A549 (cell line): ENCODE data around the gene HJV. TPM values are rescaled to one million over a fixed set of nuclear protein-coding genes. Genes with fewer than 3 reads are reported as not detected.

Experiments used
- ATAC-seq, 2 experiments: fragments of 200-7000 bp in 1 of 2; fragments of >200 bp in 1 of 2; cut with Nextera tagmentation in 1 of 2; cut with Tn5 transposase in 1 of 2; 3 replicates each; pipeline versions ENCODE4 v1.8.0 to v1.9.1; 2018 to 2020; ENCODE audit warnings: mild to moderate bottlenecking in 1 of 2, moderate library complexity in 1 of 2
- CTCF ChIA-PET: fragments of 300-600 bp; sonication (Branson Sonifier 250); formaldehyde crosslinking; extraction: SDS; loops from one replicate; lab custom pipeline; 2021; ENCODE audit warnings: antibody characterized with exemption, inconsistent platforms; lab: Yijun Ruan, JAX
- POLR2A ChIA-PET: fragments of 350-600 bp; formaldehyde crosslinking; extraction: SDS; loops from one replicate; lab custom pipeline; 2021; ENCODE audit warnings: antibody characterized with exemption, inconsistent platforms; lab: Yijun Ruan, JAX
- DNase-seq, 2 experiments: peaks; one replicate each; pipeline versions ENCODE4 v3.0.0 to v3.0.0-alpha.2; 2011 to 2016; ENCODE audit warnings: low read depth in 1 of 2, low spot score in 1 of 2
- FAIRE-seq: peaks from 2 replicates; lab custom pipeline; 2011; peaks lifted over from hg19 to GRCh38; lab: Jason Lieb, UNC
- H3K27ac ChIP-seq, 2 experiments: fragments of >200 bp; sonication (Bioruptor Twin); formaldehyde crosslinking; 3 replicates each; pipeline ENCODE4 v1.5.1; 2016 to 2017
- H3K4me1 ChIP-seq: fragments of >200 bp; sonication (Bioruptor Twin); formaldehyde crosslinking; 3 replicates; pipeline ENCODE4 v1.6.1; 2016
- H3K4me2 ChIP-seq: fragments of >200 bp; sonication (Bioruptor Twin); formaldehyde crosslinking; 3 replicates; pipeline ENCODE4 v1.6.1; 2016
- H3K4me3 ChIP-seq: fragments of >200 bp; sonication (Bioruptor Twin); formaldehyde crosslinking; 3 replicates; pipeline ENCODE4 v1.5.1; 2016
- H3K9me3 ChIP-seq: fragments of >200 bp; sonication (Bioruptor Twin); formaldehyde crosslinking; 3 replicates; pipeline ENCODE4 v1.6.1; 2016
- ESRRA ChIP-seq: fragments of 150-350 bp; IDR thresholded peaks from 2 replicates; pipeline ENCODE4 v1.6.1; 2014; ENCODE audit warnings: mild to moderate bottlenecking, low read length, borderline replicate concordance
- FOSL2 ChIP-seq, 2 experiments: fragments of 450-650 bp in 1 of 2; fragments of >200 bp in 1 of 2; sonication (Bioruptor Twin) in 1 of 2; formaldehyde crosslinking; IDR thresholded peaks; 2 replicates each; pipeline versions ENCODE4 v1.5.0 to v1.6.1; 2016 to 2020; ENCODE audit warnings: mild to moderate bottlenecking in 1 of 2, moderate library complexity in 1 of 2
- FOXS1 ChIP-seq: fragments of 250-450 bp; sonication (Bioruptor Pico); IDR thresholded peaks from 2 replicates; pipeline ENCODE4 v1.5.0; 2020; ENCODE audit warnings: mild to moderate bottlenecking, moderate library complexity
- HOXA7 ChIP-seq: fragments of 250-450 bp; sonication (Bioruptor Pico); IDR thresholded peaks from 2 replicates; pipeline ENCODE4 v1.5.0; 2020; ENCODE audit warnings: mild to moderate bottlenecking, moderate library complexity
- KDM1A ChIP-seq: fragments of 200-600 bp; sonication (generic); IDR thresholded peaks from 2 replicates; pipeline ENCODE4 v1.6.1; 2016; ENCODE audit warnings: low read depth, mild to moderate bottlenecking
- KDM5A ChIP-seq: fragments of 200-600 bp; sonication (generic); IDR thresholded peaks from 2 replicates; pipeline ENCODE4 v1.6.1; 2016; ENCODE audit warnings: antibody characterized with exemption, mild to moderate bottlenecking
- MAZ ChIP-seq: fragments of 150-350 bp; IDR thresholded peaks from 2 replicates; pipeline ENCODE4 v1.6.1; 2014; ENCODE audit warnings: antibody characterized with exemption, low read depth, low read length, borderline replicate concordance
- NFE2L2 ChIP-seq: fragments of 150-350 bp; conservative IDR thresholded peaks from 2 replicates; pipeline ENCODE4 v1.6.1; 2014; ENCODE audit warnings: low read length
- NPAS2 ChIP-seq: fragments of 250-450 bp; sonication (Bioruptor Pico); IDR thresholded peaks from 2 replicates; pipeline ENCODE4 v1.8.0; 2022; ENCODE audit warnings: mild to moderate bottlenecking, moderate library complexity, borderline replicate concordance
- NR3C1 ChIP-seq: fragments of >200 bp; sonication (Bioruptor Twin); formaldehyde crosslinking; IDR thresholded peaks from 3 replicates; pipeline ENCODE4 v1.6.1; 2017
- PBX3 ChIP-seq: IDR thresholded peaks from 2 replicates; pipeline ENCODE4 v1.6.1; 2012
- RFX5 ChIP-seq: fragments of 450-650 bp; IDR thresholded peaks from 2 replicates; pipeline ENCODE4 v1.7.1; 2014; ENCODE audit warnings: antibody characterized with exemption, mild to moderate bottlenecking, moderate library complexity
- RNF2 ChIP-seq: fragments of 200-600 bp; sonication (generic); IDR thresholded peaks from 2 replicates; pipeline ENCODE4 v1.6.1; 2016; ENCODE audit warnings: low read depth, mild to moderate bottlenecking, antibody characterized with exemption, moderate library complexity, borderline replicate concordance
- SMC3 ChIP-seq: fragments of >200 bp; sonication (Bioruptor Twin); formaldehyde crosslinking; IDR thresholded peaks from 3 replicates; pipeline ENCODE4 v1.6.1; 2018; ENCODE audit warnings: inconsistent platforms
- SREBF2 ChIP-seq: fragments of 450-650 bp; IDR thresholded peaks from 2 replicates; pipeline ENCODE4 v1.6.1; 2014; ENCODE audit warnings: mild to moderate bottlenecking, moderate library complexity
- TP53 ChIP-seq: fragments of 250-450 bp; sonication (Bioruptor Pico); IDR thresholded peaks from 2 replicates; pipeline ENCODE4 v1.5.0; 2021; ENCODE audit warnings: mild to moderate bottlenecking, moderate library complexity
- ZC3H11A ChIP-seq: fragments of 450-650 bp; IDR thresholded peaks from 2 replicates; pipeline ENCODE4 v1.6.1; 2014; ENCODE audit warnings: antibody characterized with exemption, mild to moderate bottlenecking
- WGBS: methylation state at CpG from one replicate; pipeline ENCODE4 v1.1.6; 2017; ENCODE audit errors: missing lambda C conversion rate; 5-methylcytosine and 5-hydroxymethylcytosine counted together
- polyA plus RNA-seq, 4 experiments: library from polyadenylated mRNA; depleted of rRNA in 3 of 4; stranded (reverse); fragments of >200 nt; fragmentation: RNase III in 1 of 4; extraction: RNeasy Plus Mini Kit Qiagen cat#74134 plus additional on column Dnase treatment in 1 of 4; gene quantifications; 2 replicates in 3 of 4; 3 replicates in 1 of 4; pipeline ENCODE4 v1.2.3, GENCODE V29; 2011 to 2017
- TF ChIP-seq, protein P1 (sequence below): fragments of >200 bp; sonication (Bioruptor Twin); formaldehyde crosslinking; IDR thresholded peaks from 3 replicates; pipeline ENCODE4 v1.5.1; 2016
- TF ChIP-seq, protein P2 (sequence below): fragments of 250-450 bp; sonication (Bioruptor Pico); IDR thresholded peaks from 2 replicates; pipeline ENCODE4 v1.5.0; 2021; ENCODE audit warnings: mild to moderate bottlenecking, moderate library complexity, borderline replicate concordance

HJV gene
- polyA plus RNA-seq, 2 of the 4 experiments (the other 2 are of a cell fraction), result not detected

- Histone ChIP-seq H3K4me1 (peaks cover 7% of the 10 kb centered on the region; the same call in 1 of the 3 replicates), H3K4me2 (no peak overlapping the region; the same call in 2 of the 3 replicates), H3K9me3 (no peaks in the 10 kb centered on the region), H3K27ac (no peak overlapping the region), H3K4me3 (no peak overlapping the region)
- POLR2A ChIA-PET, result no interaction called here
- 45% methylated on average over 8 of the region's 8 CpGs for WGBS
- TF ChIP-seq SREBF2 (no peak), RFX5 (no peak), KDM5A (no peak), ZC3H11A (no peak), TP53 (CRISPR knock-in tag) (no peak), KDM1A (no peak), FOSL2 (IDR thresholded peaks at IDR 0.05) (no peak), FOSL2 (CRISPR knock-in tag; IDR thresholded peaks at IDR 0.05) (no peak), PBX3 (no peak), ESRRA (no peak), NFE2L2 (no peak), HOXA7 (CRISPR knock-in tag) (no peak), RNF2 (no peak), NR3C1 (no peak), NPAS2 (CRISPR knock-in tag) (no peak), SMC3 (no peak), MAZ (no peak), FOXS1 (CRISPR knock-in tag) (no peak)
- TF ChIP-seq, protein P1, sequence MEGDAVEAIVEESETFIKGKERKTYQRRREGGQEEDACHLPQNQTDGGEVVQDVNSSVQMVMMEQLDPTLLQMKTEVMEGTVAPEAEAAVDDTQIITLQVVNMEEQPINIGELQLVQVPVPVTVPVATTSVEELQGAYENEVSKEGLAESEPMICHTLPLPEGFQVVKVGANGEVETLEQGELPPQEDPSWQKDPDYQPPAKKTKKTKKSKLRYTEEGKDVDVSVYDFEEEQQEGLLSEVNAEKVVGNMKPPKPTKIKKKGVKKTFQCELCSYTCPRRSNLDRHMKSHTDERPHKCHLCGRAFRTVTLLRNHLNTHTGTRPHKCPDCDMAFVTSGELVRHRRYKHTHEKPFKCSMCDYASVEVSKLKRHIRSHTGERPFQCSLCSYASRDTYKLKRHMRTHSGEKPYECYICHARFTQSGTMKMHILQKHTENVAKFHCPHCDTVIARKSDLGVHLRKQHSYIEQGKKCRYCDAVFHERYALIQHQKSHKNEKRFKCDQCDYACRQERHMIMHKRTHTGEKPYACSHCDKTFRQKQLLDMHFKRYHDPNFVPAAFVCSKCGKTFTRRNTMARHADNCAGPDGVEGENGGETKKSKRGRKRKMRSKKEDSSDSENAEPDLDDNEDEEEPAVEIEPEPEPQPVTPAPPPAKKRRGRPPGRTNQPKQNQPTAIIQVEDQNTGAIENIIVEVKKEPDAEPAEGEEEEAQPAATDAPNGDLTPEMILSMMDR, result no peak
- TF ChIP-seq, protein P2, sequence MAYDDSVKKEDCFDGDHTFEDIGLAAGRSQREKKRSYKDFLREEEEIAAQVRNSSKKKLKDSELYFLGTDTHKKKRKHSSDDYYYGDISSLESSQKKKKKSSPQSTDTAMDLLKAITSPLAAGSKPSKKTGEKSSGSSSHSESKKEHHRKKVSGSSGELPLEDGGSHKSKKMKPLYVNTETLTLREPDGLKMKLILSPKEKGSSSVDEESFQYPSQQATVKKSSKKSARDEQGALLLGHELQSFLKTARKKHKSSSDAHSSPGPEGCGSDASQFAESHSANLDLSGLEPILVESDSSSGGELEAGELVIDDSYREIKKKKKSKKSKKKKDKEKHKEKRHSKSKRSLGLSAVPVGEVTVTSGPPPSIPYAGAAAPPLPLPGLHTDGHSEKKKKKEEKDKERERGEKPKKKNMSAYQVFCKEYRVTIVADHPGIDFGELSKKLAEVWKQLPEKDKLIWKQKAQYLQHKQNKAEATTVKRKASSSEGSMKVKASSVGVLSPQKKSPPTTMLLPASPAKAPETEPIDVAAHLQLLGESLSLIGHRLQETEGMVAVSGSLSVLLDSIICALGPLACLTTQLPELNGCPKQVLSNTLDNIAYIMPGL (CRISPR knock-in tag), result no peak
- DNase-seq, result no peak
- CTCF ChIA-PET, result interaction anchor here (1.0 to 24.2 kb wide), 4 partner anchors 16 to 150 kb away, joined by 3 to 566 read pairs (median 78); partner anchors contain the start of genes HJV and NUDT17
- ATAC-seq, result no peak
- no peak for FAIRE-seq
Measured at GRCh38 chr1:145995148-145995881, 26.2 kb downstream of the HJV start.

DNA sequence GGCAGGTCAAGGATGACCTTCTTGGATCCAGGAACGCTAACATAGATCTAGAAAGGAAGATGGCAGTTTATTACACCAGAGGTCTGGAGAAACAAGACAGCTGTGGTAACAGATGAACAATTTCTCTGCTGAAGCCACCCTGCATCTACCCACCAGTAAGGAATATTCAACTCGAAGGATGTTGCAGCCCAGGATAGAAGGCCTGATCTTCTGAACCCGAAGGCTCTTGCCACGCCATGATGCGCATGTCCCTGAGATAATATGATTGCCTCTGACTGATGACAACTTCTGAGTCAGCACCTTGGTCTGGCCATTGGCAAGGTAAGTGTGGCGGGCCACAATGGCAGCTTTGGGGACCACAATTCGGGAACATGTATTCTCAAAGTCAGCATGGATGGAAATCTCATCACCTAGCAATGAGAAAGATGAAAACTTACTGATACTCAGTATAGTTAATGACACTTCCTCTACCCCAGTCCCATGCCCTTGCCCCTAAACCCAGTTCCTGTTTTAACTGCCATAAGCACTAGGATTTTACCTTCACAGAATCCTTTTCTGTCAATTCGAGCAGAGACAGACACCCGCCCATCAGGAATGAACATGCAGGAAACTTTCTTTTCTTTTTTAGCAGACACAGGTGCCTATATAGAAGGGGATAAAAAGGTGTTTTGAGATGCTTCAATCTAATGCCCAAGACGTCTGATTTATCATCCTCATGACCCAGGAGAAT is 27.0 kb downstream of the HJV start:
- ChIA-PET POLR2A (no interaction called here), CTCF (interaction anchor here (1.0 to 24.2 kb wide), 6 partner anchors 15 to 149 kb away, joined by 3 to 566 read pairs (median 6); partner anchors contain the start of genes HJV and NUDT17)
- TF ChIP-seq KDM1A, result no peak
- peaks cover 4% of the 10 kb centered on the region; the same call in 1 of the 3 replicates for H3K4me1 ChIP-seq
- H3K9me3 ChIP-seq, result no peaks in the 10 kb centered on the region
- no peak for FAIRE-seq
- ATAC-seq, result no peak
- no peak overlapping the region for H3K4me3 ChIP-seq
- no peak overlapping the region for H3K4me2 ChIP-seq
- WGBS, result 79% methylated on average over 10 of the region's 10 CpGs
- DNase-seq, result no peak
- H3K27ac ChIP-seq, result no peak overlapping the region
